NCI-H2171 treated with DMSO at 0.1 percent for 48 hours (cell line): ENCODE measurements around the gene TBXA2R.

ENCODE experiments used
- DNase-seq: peaks from one replicate; lab custom pipeline; 2025; lab: John Stamatoyannopoulos, UW

Gene TBXA2R

DNA sequence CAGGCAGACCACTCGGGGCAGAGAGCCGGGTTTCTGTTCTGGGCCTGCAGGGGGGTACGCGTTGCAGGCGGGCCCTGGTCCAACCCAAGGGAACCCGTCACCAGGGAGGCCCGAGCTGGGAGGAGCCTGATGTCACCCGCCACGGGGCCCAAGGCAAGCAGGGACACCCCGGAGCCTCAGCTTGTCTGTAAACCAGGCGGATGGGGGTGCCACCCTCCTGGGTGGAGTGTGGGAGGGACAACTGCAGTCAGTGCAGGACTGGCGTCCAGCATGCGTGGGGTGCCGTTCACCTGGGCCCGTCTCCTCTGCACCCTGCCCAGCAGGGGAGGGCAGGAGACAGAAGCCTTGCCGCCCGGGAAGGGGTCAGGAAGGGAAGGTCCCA lies 12.9 kb upstream of the TBXA2R start:
- DNase-seq: no peak

DNA sequence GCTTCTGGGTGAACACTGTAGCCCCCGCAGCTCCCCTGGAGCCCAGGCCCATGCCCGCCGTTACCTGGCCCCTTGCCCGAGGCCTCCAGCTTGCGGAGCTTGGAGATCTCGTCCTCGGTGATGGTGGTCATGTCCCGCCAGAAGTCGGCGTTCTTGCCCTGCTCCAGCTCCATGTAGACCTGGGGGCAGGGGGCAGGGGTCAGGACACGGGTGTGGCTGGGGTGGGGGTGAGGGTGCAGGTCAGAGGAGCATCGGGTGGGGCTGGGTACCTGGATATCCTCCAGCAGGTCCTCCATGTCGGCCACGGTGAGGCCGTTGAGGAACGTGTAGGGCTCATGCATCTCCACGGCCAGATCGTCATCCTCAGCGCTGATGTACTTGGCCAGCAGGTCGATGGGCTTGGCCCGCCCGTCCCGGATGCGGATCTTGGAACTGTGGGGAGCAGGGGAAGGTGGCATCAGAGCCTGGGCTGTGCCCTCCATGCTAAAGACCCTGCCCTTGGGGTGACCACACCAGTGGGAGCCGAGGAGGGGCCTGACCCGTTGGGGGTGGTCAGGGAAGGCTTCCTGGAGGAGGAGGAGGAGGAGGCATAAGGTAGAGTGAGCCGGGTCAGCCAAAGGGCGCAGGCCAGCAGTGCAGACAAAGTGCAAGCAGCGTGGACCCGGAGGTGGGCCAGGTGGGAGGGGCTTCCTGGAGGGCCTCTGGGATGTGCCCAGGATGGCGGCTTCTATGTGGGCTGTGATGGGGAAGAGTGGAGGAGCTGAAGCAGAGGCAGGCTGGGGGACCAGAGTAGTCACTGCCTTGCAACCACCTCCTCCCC lies 12.3 kb upstream of the TBXA2R start:
- no peak for DNase-seq

DNA sequence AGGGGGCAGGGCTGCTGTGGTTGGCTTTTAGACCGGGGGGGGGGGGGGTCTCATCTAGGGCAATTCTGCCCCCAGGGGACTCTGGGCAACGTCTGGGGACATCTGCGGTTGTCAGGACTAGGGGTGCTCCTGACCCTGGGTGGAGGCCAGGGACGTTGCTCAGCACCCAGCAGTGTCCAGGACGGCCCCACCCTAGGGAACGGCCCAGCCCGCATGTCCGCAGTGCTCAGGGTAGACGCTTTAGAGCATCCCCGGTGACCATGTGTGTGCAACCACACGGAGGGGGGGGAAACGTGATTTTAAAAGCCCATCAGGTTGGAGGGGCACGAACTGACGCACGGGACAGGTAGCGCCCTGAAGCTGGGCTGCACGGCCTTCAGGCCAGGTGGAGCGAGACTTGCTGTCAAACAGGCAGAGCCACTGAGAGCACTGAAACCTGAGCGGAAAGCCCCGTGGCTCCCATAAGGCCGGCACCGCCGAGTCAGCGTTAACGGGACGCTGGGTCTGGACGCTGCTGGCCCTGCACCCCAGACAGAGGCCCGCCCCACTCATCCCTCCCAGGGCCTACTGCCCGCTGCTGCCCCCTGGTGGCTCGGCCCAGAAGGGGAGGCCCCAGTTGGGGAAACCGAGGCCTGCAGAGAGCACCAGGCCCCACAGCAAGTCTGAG lies 11.6 kb upstream of the TBXA2R start:
- DNase-seq: no peak

DNA sequence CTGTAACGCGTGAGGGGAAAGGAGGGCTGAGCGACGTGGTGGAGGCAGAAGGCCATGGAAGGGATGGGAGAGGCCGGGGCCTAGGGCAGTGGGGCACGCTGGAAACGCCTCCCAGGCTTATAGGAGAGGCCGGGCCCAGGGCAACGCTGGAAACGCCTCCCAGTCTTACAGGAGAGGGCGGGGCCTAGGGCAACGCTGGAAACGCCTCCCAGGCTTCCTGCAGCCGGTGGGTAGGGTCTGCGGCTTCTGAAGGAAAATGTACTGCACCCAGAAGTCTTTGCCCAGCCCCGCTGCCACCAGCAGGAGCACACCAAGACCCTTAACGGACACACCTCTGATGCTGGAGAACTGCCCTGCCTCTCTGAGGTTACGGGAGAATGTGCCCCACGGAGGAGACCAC lies 10.8 kb upstream of the TBXA2R start:
- DNase-seq: no peak

DNA sequence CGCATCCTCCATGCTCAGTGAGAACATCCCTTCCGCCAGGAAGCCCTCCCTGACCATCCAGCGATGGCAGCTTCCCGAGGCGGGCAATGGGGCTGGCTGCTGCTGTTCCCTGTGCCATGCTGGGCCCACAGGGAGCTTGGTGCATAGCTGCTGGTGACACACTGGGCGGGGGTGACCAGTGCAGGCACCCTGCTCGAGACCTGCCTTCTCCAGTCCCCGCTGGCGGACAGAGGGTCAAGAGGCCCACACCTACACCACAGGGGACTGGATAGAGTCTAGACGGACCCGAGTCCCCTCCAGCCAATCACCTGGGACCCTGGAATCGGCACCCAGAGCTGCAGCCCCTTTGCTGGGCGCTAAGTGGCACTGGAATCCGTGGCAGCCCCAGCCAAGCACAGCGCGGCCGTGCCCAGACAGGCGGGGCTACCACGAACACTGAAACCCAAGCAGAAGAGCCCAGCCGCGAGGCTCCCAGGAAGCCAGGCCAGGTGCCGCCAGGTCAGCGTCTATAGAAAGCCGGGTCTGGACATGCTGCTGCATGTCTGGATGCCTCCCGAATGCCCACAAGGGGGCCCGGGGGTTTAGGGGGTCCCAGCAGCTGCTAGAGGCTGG lies 9.0 kb upstream of the TBXA2R start:
- DNase-seq: no peak

DNA sequence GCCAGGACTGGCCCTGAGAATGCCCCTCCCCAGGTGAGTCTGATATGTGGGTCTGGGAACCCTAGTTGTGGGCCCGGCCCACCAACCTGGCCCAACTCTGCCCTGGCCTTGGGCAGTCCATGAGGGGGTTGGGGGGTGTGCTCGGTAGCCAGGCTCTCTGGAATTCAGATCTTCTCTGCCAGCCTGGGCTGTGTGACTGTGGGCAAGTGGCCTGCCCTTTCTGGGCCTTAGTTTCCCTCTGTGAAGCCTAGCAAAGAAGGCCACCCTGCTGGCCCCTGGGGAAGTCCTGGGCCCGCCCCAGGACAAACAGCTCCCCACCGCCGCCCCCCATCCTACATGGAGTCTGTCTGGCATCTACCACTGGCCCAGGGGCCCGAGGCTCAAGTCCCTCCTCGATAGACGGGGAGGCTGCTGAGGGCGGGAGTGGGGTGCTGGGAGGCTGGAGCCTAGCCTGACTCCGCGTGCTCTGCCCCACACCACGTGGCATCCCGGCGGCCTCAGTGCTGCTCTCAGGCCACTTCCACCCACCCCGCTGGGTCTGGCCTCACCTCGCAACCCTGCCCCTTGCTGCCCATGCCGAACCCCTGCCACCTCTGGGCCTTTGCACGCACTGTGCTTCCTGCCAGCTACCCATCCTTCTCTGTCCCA lies 8.3 kb upstream of the TBXA2R start:
- no peak for DNase-seq

DNA sequence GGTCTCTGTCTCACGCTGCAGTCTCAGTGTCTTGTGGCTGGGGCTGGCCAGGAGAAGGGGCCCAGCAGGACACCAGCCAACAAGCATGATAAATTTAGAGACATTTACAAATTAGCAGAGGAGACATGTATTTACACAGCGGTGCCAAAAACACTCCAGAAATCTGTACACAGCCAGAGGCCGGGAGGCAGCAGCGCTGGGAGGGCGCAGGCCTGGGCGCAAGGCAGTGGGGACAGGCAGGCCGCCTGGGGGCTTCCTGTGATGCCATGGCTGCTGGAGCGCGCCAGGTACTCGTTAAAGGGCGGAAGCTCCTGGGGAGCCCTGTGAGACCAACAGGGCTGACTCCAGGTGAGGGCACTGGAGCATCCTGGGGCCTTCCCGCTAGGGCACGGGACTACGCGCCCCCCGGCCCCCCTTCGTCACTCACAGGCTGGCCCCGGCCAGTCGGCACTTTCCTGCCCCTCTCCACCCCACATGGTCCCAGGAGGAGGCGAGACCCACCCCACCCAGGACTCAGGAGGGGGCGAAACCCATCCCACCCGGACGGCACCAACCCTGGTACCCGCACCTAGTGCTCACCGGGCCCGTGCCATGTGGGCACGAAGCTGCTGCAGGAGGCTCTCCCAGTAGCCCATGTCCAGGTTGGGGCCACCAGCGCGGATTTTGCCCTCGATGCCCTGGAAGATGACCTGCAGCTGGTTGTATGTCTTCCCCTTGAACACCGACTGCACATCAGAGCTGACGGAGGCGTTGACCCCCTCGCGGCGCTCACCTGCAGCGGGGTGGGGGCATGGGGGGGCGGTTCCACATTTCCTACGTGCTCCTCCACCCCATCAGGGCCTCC lies 7.4 kb upstream of the TBXA2R start:
- DNase-seq: no peak

DNA sequence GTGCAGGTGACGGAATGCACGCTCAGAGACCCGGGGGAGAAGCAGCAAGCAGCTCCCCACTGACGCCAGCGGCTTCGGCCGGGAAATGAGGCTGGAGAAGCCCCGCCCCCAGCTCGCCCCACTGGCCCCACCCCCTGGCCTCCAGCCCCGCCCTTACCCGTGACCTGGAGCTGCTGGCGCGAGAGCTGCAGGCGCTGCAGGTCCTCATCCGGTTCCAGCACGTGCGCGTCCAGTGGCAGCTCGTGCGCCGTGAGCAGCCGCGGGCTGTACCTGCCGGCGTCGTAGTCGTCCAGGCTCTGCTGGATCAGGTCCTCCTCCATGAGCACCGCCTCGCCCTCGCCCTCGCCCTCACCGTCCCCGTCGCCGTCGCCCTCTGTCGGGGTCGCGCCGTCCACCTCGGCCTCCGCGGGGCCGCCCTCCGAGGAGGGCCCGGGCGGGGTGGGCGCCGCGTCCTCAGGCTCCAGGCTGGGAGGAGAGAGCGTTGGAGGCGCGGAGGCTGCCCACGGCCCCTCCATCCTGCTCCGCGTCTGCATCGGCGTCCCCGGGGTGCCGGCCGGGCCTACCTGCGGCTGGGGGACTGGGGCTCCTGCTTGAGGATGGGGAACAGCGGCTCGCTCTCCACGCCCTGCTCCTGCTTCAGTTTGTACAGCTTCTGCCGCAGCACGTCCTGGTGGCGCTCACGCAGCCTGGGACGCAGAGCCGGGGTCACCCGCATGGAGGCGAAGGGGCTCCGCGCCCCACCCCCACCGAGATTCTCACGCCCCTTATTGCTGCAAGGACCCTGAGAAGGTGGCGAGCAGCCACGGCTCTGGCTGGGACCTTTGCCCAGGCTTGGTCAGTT lies 6.4 kb upstream of the TBXA2R start:
- DNase-seq: no peak

DNA sequence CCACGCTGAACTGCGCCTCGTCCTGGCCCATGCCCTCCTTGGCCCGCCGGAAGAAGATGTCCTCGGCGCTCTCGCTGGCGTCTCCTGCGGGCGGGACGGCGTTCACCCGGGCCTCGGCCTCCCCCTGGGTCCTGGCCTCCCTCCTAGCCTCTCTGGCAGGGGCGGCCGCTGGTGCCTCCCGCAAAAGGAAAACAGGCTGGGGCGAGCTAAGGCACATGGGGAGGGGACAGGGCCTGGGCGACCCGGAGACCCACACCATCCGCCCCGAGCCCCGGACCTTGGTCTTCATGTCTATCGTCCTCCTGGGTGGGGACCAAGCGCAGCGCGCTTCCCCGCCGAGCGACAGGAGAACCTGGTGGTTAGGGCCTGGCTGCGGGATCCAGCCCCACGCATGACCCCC lies 5.7 kb upstream of the TBXA2R start:
- DNase-seq: no peak

DNA sequence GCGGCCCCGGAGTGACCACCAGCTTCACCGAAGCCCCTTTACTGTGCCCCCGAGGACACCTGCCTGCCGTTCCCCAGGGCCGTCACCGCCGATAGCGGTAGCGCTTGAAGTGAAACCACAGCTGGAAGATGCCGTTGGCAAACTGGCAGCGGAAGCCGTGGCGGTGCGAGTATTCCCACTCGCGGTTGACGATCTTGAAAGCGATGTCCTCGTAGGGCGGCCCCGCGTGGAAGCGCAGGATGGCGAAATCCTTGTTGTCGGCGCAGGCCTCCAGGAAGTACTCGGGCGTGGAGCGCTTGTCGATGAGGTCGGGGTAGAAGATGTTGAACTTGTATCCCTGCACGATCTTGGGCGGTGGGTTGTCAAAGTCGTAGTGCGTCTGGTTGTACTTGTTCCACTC lies 5.2 kb upstream of the TBXA2R start:
- DNase-seq: no peak

DNA sequence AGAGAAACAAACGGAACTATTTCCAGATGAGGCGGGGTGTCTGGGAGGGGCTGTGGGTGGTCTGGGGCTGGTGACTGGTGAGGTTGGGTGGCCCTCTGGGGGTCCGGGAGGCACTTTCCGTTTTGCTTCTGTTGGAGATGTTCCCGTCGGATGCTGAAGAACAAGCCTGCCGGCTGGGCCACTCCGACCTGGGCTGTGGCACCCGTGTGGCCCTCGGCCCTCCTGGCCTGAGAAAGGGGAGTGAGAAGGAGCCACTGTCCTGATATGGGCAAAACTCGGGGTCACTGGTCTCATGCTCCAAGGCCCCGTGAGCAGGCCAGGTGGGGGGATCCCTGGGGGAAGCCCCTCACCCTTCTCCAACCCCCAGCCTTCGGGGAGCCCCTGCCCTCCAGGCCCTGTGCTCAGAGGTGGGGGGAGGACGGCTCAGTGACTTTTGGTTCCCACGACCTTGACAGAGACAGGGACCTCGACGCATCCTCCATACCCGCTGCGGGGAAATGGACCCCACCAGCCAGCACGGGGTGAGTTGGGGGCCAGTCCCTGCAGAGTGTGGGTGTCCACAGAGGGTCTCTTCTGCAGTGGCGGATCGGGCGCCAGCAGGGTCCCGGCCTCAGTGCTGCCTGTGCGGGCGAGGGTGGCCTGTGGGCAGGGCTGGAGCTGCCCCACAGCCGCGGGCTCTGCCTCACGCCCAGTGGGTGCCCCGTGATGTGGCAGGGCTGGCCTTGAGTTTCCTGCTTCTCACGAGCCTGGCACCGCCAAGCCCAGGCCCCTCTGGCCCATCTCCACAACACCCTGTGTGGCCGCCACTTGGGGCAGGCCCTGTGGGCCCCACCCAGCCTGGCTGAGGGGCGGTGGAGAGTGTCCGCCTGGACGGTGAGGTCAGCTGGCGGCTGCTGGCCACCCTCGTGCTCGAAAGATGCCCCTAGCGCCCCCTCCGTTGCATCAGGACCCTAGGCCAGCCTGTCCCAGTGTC lies 4.4 kb upstream of the TBXA2R start:
- DNase-seq: no peak

DNA sequence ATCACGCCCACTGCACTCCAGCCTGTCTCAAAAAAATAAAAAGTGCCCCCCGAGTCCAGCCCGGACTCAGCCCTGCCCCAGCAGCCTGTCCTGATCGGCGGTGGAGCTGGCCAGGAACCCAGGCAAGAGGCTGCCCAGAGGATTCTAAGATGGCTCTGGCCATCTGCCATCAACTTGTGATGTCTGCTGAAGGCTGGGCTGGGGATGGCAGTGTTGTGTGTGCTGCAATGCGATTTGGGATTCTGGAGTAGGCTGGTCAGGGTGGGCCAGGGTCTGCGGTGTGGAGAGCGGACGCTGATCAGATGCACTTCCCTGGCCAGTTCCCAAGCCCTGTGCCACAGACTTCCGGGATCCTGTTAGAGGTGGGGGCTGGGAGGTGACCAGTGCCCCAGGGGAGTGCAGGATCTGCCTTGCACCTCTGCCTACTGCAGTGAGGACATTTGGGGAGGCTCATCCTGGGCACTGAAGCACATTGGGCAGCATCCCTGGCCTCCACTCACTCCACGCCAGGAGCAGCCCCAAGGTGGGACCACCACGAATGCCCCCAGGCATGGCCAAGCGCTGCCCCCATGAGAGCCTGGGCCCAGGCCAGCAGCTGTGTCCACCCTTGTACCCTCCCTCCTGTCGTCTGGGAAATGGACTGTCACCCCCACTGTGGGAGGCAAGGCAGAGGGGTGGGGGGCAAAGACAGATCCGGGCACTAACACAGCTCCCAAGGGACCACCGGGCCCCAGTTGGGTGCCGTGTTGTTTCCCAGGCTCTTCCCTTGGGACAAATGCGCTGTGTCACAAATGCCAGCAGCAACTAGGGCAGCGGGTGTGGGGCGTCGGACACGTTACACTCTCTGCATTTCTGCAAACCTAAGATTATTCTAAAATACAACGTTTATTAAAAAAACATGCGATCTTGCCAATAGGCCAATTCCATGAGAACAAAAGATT lies 3.4 kb upstream of the TBXA2R start:
- no peak for DNase-seq

DNA sequence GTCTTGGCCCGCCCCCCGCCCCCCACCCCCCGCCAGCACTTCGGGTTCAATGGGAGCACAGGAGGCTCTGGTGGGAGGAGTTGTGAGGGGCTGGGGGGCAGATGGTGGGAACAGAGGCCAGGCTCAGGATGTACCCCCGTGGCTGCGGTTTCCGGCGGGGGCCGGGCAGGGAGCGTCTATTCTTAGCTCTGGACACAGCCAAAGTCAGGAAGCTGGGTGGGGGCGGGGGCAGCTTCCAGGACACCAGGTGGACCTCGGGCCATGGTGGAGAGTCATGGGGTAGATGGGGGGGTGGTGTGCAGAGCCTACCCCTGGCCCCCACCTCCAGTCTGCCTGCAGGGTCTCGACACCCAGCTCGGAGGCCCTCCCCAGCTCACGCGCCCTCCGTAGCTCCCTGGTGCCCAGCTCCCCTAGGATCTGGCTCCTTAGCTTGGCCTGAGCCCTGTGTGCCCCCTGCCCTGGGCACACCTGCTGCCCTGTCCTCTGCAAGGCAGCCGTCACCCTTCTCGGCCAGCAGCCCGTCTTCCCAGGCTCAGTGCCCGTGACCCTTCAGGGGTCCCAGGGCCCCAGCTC lies 2.2 kb upstream of the TBXA2R start:
- DNase-seq: no peak

DNA sequence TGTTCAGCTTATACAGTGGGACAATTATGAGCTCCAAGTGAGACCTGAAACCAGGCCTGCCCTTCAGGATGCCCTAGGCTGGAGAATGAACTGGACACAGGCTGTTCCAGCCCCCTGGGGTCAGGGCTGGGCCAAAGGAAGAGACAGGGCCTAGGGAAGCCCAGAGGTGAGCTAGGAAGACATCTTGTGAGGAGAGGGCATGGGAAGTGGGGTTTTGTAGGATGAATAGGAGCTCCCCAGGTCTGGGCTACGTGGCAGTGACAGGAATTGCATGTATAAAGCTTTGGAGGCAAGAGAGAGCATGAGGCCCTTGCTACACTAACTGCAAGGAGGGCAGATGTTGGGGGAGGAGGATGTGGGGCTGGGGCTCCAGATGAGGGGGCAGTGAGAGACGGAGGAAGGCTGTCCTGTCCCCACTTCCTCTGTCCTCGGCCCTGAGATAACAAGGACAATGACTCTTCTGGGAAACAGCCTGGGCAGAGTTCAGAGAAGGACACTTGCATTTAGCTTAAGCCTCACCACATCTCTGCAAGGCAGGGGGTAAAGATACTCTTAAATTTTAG lies 1.5 kb upstream of the TBXA2R start:
- no peak for DNase-seq

DNA sequence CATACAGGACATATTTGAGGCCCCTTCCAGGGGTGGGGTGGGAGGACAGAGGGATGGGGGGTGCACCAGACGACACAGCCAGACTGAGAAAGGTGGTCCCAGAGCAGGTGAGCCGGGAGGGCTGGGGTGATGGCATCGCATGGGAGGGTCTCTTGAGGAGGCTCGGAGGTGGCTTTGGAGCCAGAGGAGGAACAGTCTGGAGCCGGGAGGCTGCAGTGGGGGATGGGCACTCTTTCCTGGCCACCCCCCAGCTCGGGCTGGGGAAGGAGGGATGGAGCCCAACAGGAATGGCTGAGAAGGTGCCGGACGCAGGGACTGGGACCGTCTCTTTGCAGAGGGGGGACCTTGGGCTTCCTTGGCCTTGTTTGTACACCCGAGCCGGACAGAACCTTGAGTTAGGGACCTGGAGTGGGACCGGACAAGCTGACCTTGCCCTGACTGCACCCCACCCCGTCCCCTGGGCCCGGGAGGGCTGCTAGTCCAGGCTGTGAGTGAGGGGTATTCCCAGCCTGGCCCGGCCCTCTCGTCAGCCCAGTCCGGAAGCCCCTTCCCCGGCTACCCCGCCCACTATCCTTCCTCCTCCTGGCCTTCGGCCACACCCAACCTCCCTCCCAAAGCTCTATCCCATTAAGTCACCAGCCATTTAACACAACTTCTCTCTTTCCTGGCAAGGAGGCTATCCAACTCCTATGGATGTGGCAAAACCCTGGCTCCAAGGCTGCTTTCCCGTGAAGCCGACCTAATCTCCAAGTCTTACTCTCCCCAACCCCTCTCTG lies 816 bp upstream of the TBXA2R start:
- DNase-seq: no peak

DNA sequence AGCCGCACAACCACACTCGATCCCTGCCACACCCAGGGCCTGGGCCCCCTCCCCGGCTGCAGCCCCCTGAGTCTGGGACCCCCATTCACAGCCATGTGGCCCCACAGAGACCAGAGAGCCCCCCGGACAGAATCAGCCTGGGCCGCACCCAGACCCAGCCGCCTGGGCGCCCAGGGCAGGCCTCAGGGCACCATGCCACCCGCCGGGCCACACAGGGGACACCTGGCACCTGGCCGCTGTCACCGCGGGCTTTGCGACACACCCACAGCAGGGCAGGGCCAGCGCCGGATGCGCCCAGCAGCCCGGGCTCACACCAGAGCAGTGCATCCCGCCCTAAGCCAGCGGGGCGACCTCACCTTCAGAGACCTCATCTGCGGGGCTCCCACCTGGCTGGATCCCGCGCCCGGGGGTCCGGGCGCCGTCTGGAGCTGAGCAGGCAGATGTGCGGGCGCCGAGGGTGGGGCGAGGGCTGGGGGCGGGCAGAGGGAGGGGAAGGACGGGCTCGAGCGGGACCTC lies 443 bp downstream of the TBXA2R start:
- DNase-seq: peak; percentile 16

DNA sequence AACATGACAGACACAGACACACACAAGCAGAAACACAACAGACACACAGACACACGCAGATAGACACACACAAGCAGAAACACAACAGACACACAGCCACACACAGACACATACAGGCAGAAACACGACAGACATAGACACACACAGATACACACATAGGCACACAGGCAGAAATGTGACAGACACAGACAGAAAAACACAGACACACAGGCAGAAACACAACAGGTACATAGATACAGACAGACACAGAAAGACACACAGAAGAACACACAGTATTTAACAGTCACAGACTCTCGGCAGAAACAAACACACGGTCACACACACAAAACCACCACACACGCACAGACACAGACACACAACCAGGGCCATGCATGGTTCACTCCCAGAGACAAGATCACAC lies 905 bp downstream of the TBXA2R start:
- DNase-seq: peak; percentile 30
